Endothelial cell of umbilical vein (primary cell): ENCODE results near the gene KIF23. TPM values are rescaled to one million over a fixed set of nuclear protein-coding genes. Genes with fewer than 3 reads are reported as not detected.

Experiments used
- BruUV-seq: library from RNA; stranded (reverse); fragments of 400-500 nt; replicated peaks from 2 replicates; lab custom pipeline; 2021; lab: Mats Ljungman, UMichigan
- CTCF ChIA-PET: fragments of 300-600, 350-600 bp; sonication (Branson Sonifier 250); formaldehyde crosslinking; loops from one replicate; lab custom pipeline; 2021; ENCODE audit warnings: antibody characterized with exemption, inconsistent platforms; lab: Charles Lee
- POLR2A ChIA-PET: fragments of 300-600, 350-600 bp; sonication (Branson Sonifier 250); formaldehyde crosslinking; loops from one replicate; lab custom pipeline; 2021; ENCODE audit warnings: antibody characterized with exemption, inconsistent platforms; lab: Charles Lee
- DNase-seq: peaks from one replicate; pipeline ENCODE4 v3.0.0-alpha.2; 2011; ENCODE audit warnings: low read depth, low spot score
- FAIRE-seq: peaks from 2 replicates; lab custom pipeline; 2011; peaks lifted over from hg19 to GRCh38; lab: Jason Lieb, UNC
- H2AFZ ChIP-seq: 2 replicates; pipeline ENCODE4 v1.6.0; 2012; ENCODE audit warnings: low read depth, low read length, control low read depth, inconsistent platforms
- H3K27ac ChIP-seq: 2 replicates; pipeline ENCODE4 v1.5.1; 2011; ENCODE audit warnings: low read depth, mild to moderate bottlenecking, control low read depth, low read length, moderate library complexity; ENCODE audit not compliant: insufficient read depth
- H3K27me3 ChIP-seq, 2 experiments: 2 replicates each; pipeline versions ENCODE4 v1.6.0 to v1.6.1; 2011; ENCODE audit warnings: low read length in 2 of 2, mixed read lengths in 1 of 2; ENCODE audit not compliant: control insufficient read depth in 2 of 2, insufficient read depth in 2 of 2
- H3K36me3 ChIP-seq, 2 experiments: 2 replicates in 1 of 2; 3 replicates in 1 of 2; pipeline ENCODE4 v1.5.1; 2011; ENCODE audit warnings: low read length in 2 of 2, mild to moderate bottlenecking in 1 of 2, moderate library complexity in 1 of 2; ENCODE audit not compliant: control insufficient read depth in 2 of 2, insufficient read depth in 2 of 2; ENCODE audit errors: extremely low read depth in 1 of 2
- H3K4me1 ChIP-seq: 3 replicates; pipeline ENCODE4 v1.5.1; 2011; ENCODE audit warnings: mild to moderate bottlenecking, low read length; ENCODE audit not compliant: control insufficient read depth, insufficient read depth; ENCODE audit errors: extremely low read depth
- H3K4me2 ChIP-seq: 2 replicates; pipeline ENCODE4 v1.6.1; 2011; ENCODE audit warnings: low read length, control low read depth, mixed read lengths; ENCODE audit not compliant: insufficient read depth
- H3K4me3 ChIP-seq, 3 experiments: fragments of 200-600 bp in 1 of 3; sonication (generic), shearing (Covaris generic) in 1 of 3; replicated peaks in 1 of 3; 2 replicates each; pipeline ENCODE4 v1.5.1; 2011 to 2016; ENCODE audit warnings: control low read depth in 3 of 3, low read length in 3 of 3, mild to moderate bottlenecking in 2 of 3, inconsistent platforms in 1 of 3, low read depth in 1 of 3, moderate library complexity in 1 of 3; ENCODE audit not compliant: insufficient read depth in 1 of 3
- H3K79me2 ChIP-seq: 2 replicates; pipeline ENCODE4 v1.6.0; 2012; ENCODE audit warnings: low read length, inconsistent platforms; ENCODE audit not compliant: control insufficient read depth, insufficient read depth
- H3K9ac ChIP-seq: replicated peaks from 2 replicates; pipeline ENCODE3; 2011; ENCODE audit warnings: low read length, control low read depth; ENCODE audit not compliant: insufficient read depth; ENCODE audit errors: extremely low read depth
- H3K9me1 ChIP-seq: replicated peaks from 3 replicates; pipeline ENCODE4 v1.6.0; 2011; ENCODE audit warnings: mild to moderate bottlenecking, low read length; ENCODE audit not compliant: control insufficient read depth, insufficient read depth; ENCODE audit errors: extremely low read depth
- H3K9me3 ChIP-seq: replicated peaks from 2 replicates; pipeline ENCODE4 v1.5.1; 2012; ENCODE audit warnings: low read length, inconsistent platforms; ENCODE audit not compliant: control insufficient read depth, insufficient read depth
- H4K20me1 ChIP-seq: replicated peaks from 2 replicates; pipeline ENCODE3; 2011; ENCODE audit warnings: mild to moderate bottlenecking, low read length; ENCODE audit not compliant: control insufficient read depth, insufficient read depth; ENCODE audit errors: extremely low read depth
- EZH2 ChIP-seq: IDR thresholded peaks from 2 replicates; pipeline ENCODE4 v1.6.1; 2012; ENCODE audit warnings: borderline replicate concordance, low read depth, mild to moderate bottlenecking, moderate library complexity, low read length, inconsistent platforms; ENCODE audit not compliant: severe bottlenecking
- FOS ChIP-seq: IDR thresholded peaks from 2 replicates; pipeline ENCODE4 v1.6.1; 2011; ENCODE audit warnings: mild to moderate bottlenecking, low read length, moderate library complexity, borderline replicate concordance; ENCODE audit not compliant: insufficient read depth
- GATA2 ChIP-seq: IDR thresholded peaks from 2 replicates; pipeline ENCODE4 v1.7.0; 2011; ENCODE audit warnings: low read depth, mild to moderate bottlenecking, moderate library complexity, mixed read lengths, low read length; ENCODE audit not compliant: insufficient read length, insufficient read depth
- JUN ChIP-seq: IDR thresholded peaks from 2 replicates; pipeline ENCODE4 v1.6.1; 2011; ENCODE audit warnings: borderline replicate concordance, low read depth; ENCODE audit not compliant: insufficient read length, insufficient read depth
- MYC ChIP-seq: IDR thresholded peaks from one replicate; pipeline ENCODE4 v1.6.1; 2011; ENCODE audit warnings: mild to moderate bottlenecking, low read depth, low read length
- POLR2A ChIP-seq: IDR thresholded peaks from 2 replicates; pipeline ENCODE4 v1.6.1; 2012; ENCODE audit warnings: low read depth, mild to moderate bottlenecking, control low read depth, low read length
- POLR2AphosphoS5 ChIP-seq: IDR thresholded peaks from 2 replicates; pipeline ENCODE4 v1.6.1; 2012; ENCODE audit warnings: low read depth, mild to moderate bottlenecking, control low read depth, low read length, moderate library complexity; ENCODE audit not compliant: insufficient read depth
- dilution Hi-C: fragments of 300-500 bp; cut with MboI; formaldehyde crosslinking; loops from one replicate; pipeline ENCODE4 v1.15.0; 2019; ENCODE audit warnings: low sequenced_read_pairs; ENCODE audit not compliant: extremely low pct_ligation_motif_present
- intact Hi-C: fragments of 100-400 bp; cut with micrococcal nuclease; formaldehyde crosslinking; loops from one replicate; pipeline ENCODE4 v1.10.0; 2022
- polyA plus RNA-seq, 4 experiments: library from polyadenylated mRNA; depleted of rRNA in 3 of 4; stranded (reverse) in 3 of 4; unstranded in 1 of 4; fragments of >200 nt; gene quantifications; 2 replicates each; pipeline versions ENCODE4 v1.2.1 to v1.2.3, GENCODE V29; 2011 to 2012; ENCODE audit warnings: missing spikeins in 1 of 4
- total RNA-seq: library from RNA; stranded (reverse); gene quantifications from 2 replicates; pipeline ENCODE4 v1.2.3, GENCODE V29; 2021
- TF ChIP-seq, protein P1 (sequence below), 2 donors: IDR thresholded peaks; 1 replicate in 1 of 2; 2 replicates in 1 of 2; pipeline ENCODE4 v1.5.1; 2011; ENCODE audit warnings: low read length in 2 of 2, mild to moderate bottlenecking in 2 of 2, moderate library complexity in 2 of 2, control low read depth in 1 of 2, inconsistent platforms in 1 of 2, low read depth in 1 of 2; ENCODE audit not compliant: insufficient read depth in 1 of 2; ENCODE audit errors: extremely low read depth in 1 of 2
- TF ChIP-seq, protein P2 (sequence below): IDR thresholded peaks from 2 replicates; pipeline ENCODE4 v1.6.1; 2011; ENCODE audit not compliant: insufficient read depth, insufficient read length

The KIF23 gene
- total and polyA plus RNA-seq, 2 donors (not counting 3 experiments of a cell fraction or from before 2014, with no cell fraction given), result 25.4 to 64.7 TPM

DNA sequence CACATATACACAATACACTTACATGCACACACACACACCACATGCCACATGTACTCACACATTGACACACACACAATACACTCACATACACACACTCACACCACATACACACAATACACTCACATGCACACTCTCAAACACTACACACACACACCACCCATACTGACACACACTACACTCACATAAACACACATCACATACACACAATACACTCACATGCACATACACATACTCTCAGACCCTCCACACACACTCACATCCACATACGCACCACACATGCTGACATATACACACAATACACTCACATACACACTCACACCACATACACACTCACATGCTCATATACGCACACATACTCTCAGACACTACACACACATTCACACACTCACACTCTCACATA is 28.3 kb upstream of the KIF23 start:
- TF ChIP-seq GATA2, result no peak
- TF ChIP-seq, protein P1, sequence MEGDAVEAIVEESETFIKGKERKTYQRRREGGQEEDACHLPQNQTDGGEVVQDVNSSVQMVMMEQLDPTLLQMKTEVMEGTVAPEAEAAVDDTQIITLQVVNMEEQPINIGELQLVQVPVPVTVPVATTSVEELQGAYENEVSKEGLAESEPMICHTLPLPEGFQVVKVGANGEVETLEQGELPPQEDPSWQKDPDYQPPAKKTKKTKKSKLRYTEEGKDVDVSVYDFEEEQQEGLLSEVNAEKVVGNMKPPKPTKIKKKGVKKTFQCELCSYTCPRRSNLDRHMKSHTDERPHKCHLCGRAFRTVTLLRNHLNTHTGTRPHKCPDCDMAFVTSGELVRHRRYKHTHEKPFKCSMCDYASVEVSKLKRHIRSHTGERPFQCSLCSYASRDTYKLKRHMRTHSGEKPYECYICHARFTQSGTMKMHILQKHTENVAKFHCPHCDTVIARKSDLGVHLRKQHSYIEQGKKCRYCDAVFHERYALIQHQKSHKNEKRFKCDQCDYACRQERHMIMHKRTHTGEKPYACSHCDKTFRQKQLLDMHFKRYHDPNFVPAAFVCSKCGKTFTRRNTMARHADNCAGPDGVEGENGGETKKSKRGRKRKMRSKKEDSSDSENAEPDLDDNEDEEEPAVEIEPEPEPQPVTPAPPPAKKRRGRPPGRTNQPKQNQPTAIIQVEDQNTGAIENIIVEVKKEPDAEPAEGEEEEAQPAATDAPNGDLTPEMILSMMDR (IDR thresholded peaks at IDR 0.05; ENCODE audit: extremely low read depth in 1 of 2, insufficient read depth in 1 of 2, low read depth in 1 of 2, low read length in 2 of 2), result no peak
- TF ChIP-seq EZH2, result no peak
- no peak for TF ChIP-seq JUN
- no peak for TF ChIP-seq FOS
- TF ChIP-seq POLR2AphosphoS5, result no peak
- TF ChIP-seq, protein P2, sequence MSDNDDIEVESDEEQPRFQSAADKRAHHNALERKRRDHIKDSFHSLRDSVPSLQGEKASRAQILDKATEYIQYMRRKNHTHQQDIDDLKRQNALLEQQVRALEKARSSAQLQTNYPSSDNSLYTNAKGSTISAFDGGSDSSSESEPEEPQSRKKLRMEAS, result no peak
- TF ChIP-seq MYC, result no peak
- TF ChIP-seq POLR2A, result no peak
- Histone ChIP-seq H3K36me3 (no peaks in the 10 kb centered on the region), H3K4me2 (no peak overlapping the region), H3K79me2 (no peaks in the 10 kb centered on the region), H3K4me1 (no peaks in the 10 kb centered on the region), H2AFZ (no peak overlapping the region), H3K9me3 (no peaks in the 10 kb centered on the region), H4K20me1 (no peaks in the 10 kb centered on the region), H3K9me1 (no peaks in the 10 kb centered on the region), H3K9ac (no peak overlapping the region), H3K4me3 (no peak overlapping the region), H3K27ac (no peak overlapping the region), H3K27me3 (no peaks in the 10 kb centered on the region)
- FAIRE-seq (no peak), DNase-seq (no peak)
- CTCF ChIA-PET, result no interaction called here
- dilution Hi-C loops, result no loop called here
- intact Hi-C loops, result no loop called here
- BruUV-seq, result no TSS peak
- POLR2A ChIA-PET, result no interaction called here
